Myocyte (in vitro differentiated cells): Measurements from ENCODE around the gene BCL2L1. TPM values are rescaled to one million over a fixed set of nuclear protein-coding genes. Genes with fewer than 3 reads are reported as not detected.
A peak's percentile ranks its signal among the peaks of the same experiment; 100 is the strongest.

Experiments
- DNase-seq: peaks from one replicate; pipeline ENCODE4 v3.0.0-alpha.2; 2012; ENCODE audit warnings: low read depth
- total RNA-seq: library from RNA; depleted of rRNA; stranded (reverse); fragments of >200 nt; gene quantifications from 2 replicates; pipeline ENCODE4 v1.2.3, GENCODE V29; 2014

BCL2L1 gene
- total RNA-seq, 1 donor from 2014 or later, result 172 TPM

GRCh38 chr20:31731321-31731717, 8.7 kb upstream of the BCL2L1 start:
- no peak for DNase-seq

DNA sequence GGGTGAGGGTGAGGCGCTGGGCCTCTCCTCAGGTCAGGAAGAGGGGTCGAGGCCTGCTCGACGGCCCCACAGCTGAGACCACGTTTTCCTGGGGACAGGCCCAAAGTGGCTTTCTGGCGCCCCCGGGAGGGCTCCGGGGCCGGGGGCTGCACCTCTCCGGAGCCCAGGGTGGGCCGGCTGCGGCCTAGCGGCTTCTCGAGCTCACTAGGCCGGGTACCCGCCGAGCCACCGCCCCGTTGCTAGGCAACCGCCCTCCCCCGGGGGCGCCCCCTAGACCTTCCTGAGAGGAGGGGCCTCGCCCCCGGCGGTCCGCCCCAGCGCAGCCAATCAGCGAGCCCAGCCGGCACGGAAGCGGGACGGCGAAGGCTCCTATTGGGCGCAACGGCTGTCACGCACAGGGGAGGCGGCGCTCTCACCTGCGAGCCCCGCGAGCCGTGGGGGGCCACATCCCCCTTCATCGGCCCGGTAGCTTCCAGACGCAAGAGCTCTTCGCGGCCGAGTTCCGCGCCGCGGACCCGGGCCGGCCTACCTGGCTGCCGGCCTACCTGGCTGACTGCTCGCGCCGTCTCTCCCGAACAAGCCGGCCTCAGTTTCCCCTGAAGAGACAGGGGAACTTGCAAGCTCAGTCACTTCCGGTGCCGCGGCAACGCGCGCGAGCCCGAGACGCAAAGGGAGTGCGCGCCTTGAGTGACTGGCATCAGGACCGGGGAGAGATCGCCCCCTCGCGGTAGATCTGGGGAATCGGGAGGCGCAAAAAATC, 831 bp upstream of the BCL2L1 start:
- DNase-seq, result peak; percentile 98

- DNase-seq, result no peak
These were observed 326 bp upstream of the BCL2L1 start for GRCh38 chr20:31723069-31723318.

DNA sequence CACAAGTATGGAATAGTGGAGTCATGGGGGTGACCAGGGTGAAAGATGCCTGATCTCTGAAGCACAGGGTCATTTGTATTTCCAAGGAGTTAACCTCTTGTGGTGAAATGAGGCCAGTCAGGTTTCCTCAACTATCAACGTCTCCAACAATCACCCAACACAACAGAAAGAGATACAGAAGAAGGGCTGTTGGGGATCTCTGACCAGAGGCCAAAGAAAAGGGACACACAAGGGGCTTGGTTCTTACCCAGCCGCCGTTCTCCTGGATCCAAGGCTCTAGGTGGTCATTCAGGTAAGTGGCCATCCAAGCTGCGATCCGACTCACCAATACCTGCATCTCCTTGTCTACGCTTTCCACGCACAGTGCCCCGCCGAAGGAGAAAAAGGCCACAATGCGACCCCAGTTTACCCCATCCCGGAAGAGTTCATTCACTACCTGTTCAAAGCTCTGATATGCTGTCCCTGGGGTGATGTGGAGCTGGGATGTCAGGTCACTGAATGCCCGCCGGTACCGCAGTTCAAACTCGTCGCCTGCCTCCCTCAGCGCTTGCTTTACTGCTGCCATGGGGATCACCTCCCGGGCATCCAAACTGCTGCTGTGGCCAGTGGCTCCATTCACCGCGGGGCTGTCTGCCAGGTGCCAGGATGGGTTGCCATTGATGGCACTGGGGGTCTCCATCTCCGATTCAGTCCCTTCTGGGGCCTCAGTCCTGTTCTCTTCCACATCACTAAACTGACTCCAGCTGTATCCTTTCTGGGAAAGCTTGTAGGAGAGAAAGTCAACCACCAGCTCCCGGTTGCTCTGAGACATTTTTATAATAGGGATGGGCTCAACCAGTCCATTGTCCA, 1.0 kb downstream of the BCL2L1 start:
- peak; percentile 54 for DNase-seq

DNA sequence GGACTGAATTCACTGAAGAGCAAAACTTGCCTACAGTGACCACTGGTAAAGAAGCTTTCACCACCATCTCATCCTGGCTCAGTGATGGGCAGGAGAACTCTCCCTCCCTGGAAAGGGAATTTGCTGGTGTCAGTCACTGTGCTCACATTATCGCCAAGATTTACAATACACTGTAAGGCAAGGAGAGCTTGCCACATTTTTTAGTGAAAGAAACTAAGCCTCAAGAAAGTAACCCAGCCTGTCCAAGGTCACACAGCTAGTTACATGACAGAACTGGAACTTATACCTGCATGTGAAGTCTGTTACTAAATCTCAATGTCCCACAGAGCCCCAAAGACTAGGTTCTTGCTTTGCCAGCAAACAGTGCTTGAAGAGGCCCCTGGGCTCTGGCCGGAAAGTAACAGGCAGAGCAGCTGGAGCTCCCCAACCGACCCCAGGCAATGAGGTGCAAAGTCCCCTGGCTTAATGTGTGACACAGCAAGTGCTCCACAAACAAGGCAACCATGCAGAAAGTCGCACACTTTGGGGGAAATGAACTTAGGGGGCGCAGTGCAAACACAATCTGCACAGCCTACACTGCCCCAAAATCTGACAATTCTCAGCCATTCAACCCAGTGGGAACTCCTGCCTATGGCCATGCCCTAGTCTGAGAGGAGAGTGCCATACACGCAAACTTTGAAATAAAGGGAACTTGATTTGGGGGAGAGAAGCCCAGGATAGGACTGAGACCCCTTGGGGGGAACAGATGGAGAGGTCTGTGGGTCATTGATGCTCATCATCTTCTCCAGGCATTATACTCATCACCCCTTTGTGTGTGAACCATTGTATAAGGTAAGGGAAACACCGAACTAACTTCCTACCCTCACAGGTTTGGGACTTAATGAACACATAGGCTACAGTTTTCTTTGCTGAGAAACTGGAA, 1.9 kb downstream of the BCL2L1 start:
- no peak for DNase-seq

DNA sequence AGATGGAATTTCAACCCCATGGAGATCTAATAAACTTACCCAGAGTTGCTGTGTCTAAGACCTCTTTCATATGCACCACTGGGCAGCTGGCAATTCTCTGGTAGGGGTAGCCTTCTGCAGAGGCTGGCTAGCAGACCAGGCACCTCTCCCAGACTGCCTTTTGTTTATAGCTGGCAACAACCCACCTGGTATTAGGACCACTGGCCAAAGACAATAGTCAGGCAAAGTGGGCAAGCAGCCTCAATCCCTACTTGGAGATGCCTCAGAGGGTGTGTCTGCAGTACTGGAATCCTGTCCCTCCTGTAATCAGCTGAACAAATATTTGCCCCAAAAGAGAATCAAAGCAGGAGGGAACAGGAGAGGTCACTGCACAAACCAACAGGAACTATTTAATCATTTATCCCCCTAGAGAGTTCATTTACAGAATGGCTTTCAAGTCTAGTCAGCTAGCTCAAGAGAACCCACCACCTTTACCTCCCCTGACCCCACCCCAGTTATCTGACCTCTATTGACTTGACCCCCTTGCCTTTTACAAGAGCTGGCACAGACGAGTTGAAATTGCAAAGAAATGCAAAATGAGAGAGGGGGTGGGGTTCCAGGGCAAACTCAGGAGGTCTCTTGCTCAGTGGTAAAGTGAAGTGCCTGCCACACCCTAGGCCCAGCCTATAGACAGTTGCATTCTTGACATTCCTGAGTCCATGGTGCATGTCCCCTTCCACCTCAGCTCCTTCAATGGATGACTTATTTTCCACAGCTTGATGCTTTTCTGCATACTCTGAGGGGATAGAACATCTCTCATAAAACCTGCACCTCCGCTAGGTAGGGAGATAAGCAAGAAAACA, 2.8 kb downstream of the BCL2L1 start:
- DNase-seq, result peak; percentile 49

- DNase-seq, result no peak
These were observed 3.6 kb downstream of the BCL2L1 start for GRCh38 chr20:31718952-31719643.

DNA sequence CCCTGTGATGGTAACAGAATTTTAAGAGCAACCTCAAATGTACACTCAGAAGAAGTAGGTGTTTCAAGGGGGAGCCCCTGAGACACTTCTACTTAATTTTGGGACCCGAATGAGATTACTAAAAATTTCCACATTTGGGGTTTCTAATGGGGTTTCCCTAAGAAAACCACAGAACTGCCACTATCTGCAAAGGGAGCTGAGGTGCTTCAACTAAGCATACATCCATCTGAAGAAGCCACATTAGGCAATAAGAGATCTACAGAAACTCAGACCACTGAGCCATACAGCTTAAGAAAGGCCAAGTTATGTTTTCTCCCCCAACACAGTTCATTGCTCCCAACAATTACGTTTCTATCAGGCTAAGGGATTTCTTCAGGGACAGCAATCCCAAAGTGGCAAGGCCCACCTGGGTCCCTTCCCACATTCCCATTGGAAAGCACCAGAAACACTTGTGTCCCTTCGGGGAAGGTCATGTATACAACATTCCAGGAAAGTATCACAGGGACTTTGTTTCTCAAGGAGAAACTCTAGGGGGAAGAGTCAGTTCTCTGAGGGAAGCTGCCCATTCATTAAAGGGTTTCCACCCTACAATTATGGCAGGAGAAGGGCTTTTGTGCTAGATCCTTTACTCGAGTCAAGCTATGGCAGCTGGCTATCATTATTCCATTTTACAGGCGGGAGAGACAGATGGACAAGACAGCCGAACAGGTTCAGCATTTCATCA, 5.0 kb downstream of the BCL2L1 start:
- DNase-seq, result no peak

DNA sequence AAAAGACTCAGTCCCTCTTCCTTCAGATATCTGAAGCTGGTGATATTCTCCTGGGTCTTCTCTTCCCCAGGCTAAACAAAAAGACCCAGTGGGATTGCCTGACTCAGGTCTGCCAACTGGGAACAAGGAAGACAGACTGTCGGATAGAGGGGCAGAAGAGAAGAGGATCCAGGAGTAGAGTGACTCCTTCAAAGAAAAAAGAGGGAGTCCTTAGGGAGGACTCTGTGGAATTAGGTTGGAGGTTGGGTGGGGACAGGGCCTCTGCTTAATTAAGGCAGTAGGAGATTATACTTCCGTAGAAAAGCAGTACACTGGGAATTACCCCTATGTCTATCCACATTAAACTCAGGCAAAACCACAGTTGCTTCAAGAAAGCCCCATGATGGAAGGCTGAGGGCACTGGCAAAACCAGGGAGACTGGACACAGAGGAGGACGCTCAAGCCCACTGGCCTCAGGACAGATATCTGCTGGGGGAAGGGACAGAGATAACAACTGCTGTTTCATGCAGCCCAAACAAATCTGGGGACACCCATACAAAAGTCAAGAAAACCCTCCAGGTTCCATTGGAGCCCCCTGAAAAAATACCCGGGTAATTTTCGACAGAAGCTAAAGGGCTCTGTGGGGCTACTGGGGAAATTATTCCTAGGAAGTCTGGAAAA, 5.7 kb downstream of the BCL2L1 start:
- DNase-seq, result no peak

- no peak for DNase-seq
These were observed 6.3 kb downstream of the BCL2L1 start for GRCh38 chr20:31716351-31716750.

- no peak for DNase-seq
These were observed 6.9 kb downstream of the BCL2L1 start for GRCh38 chr20:31715766-31716165.

DNA sequence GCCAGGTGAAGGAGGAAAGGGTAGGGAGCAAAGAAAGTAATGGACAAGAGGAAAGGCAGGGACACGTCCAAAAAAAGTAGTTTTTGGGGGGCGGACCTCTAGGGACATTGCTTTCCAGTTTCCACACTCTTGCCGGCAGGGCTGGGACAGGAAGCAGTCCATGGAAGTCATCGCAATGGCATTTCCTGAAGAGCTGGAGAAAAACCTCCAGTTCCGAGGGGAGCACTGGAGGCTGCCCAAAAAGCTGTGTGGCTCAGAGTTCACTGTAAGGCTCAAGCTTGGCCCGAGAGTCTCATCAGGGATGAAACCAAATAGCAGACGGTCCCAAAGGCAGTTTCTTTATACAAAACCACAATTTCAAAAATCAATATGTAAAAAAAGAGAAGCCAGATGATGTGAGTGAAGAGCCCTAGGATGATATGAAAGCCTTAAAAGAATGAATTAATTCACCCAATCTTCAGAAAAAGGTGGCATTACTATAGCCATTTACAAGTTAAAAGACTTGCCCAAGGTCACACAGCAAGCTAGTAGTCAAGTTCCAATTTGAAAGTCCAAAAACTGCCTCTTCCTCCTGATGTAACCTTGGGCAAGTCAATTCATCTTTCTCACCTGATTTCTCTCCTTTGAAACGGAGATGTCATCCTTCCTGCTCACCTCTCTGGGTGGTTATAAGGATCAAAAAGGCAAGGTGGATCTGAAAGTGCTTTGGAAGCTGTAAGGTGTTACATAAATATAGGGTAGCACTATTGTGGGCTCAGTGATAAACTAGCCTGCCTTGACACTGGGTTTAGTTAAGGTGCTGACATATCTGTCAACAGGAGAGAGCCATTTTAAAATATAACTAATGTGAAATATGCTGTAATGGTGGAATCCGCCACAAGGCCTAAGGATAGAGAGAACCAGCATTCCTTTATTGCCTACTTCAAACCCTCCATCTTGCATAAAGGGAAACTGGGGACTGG, 9.1 kb downstream of the BCL2L1 start:
- DNase-seq, result peak; percentile 89

- peak; percentile 90 for DNase-seq
These were observed 9.9 kb downstream of the BCL2L1 start for GRCh38 chr20:31712564-31713311.

GRCh38 chr20:31712112-31712553, 10.5 kb downstream of the BCL2L1 start:
- DNase-seq, result no peak

DNA sequence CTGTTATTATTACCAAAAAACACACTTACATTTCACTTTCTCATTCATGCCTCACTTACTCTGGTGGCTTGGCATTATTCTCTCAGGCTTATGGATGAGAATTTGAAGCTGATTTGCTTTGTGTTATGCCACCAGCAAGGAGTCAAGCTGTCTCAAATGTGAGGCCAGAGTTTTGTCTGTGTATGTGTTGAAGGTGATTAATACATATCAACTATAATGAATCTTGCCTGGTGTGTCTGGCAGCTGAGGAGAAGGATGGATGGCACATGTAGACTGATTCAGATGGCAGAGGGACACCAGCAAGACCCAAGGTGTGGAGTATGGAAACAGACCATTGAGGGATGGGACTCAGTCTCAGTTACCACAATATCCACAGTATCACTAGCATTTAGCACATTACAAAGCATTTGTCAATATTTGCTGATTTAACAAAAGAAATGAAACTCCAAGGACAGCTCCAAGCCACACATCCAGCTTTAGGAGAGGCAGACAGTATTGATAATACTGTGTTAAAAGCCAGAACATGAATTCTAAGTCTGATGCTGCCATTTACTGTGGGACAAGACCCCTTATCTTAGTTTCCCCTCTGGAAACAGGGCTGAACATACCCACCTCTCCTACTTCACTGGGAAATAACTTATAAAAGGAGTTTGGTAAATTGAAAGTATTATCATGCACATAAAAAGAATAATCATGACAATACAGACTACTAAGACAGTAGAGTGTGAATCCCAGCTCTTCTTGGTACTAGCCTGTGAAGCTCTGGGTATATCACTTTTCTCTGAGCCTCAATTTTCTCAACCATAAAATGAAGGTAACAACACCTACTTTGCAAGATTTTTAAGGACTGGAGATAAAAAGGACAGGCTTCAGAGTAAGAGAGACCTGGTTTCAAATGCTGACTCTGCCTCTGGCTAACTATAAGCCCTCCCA, 11.2 kb downstream of the BCL2L1 start:
- DNase-seq, result no peak
